HCT116 (cell line): ENCODE data around the gene TCP10L. TPM values are rescaled to one million over a fixed set of nuclear protein-coding genes. Genes with fewer than 3 reads are reported as not detected.

Experiments used
- ATAC-seq: fragments of 200-7000 bp; cut with Tn5 transposase; 2 replicates; pipeline ENCODE4 v1.9.1; 2020; ENCODE audit warnings: mild to moderate bottlenecking, moderate library complexity
- BruUV-seq: library from RNA; stranded (reverse); fragments of 400-500 nt; replicated peaks from 2 replicates; lab custom pipeline; 2021; lab: Mats Ljungman, UMichigan
- CTCF ChIA-PET: fragments of 300-600 bp; sonication (Branson Sonifier 250); formaldehyde crosslinking; loops from one replicate; lab custom pipeline; 2021; ENCODE audit warnings: antibody characterized with exemption; lab: Charles Lee
- POLR2A ChIA-PET: fragments of 300-600, 350-600 bp; sonication (Branson Sonifier 250); formaldehyde crosslinking; loops from one replicate; lab custom pipeline; 2021; ENCODE audit warnings: antibody characterized with exemption; lab: Charles Lee
- RAD21 ChIA-PET, 2 experiments: fragments of 300-600 bp; sonication (Branson Sonifier 250); formaldehyde crosslinking; loops; one replicate each; lab custom pipeline; 2023; ENCODE audit warnings: low total read pairs in 2 of 2; ENCODE audit not compliant: uncharacterized antibody in 2 of 2, unreplicated experiment in 2 of 2, low non-redundant PET in 1 of 2; lab: Charles Lee
- DNase-seq: peaks from one replicate; pipeline ENCODE4 v3.0.0-alpha.2; 2010; ENCODE audit warnings: low read depth, low spot score
- H2AFZ ChIP-seq: fragments of 200-600 bp; shearing (Covaris generic), sonication (generic); 2 replicates; pipeline ENCODE4 v1.6.1; 2017; ENCODE audit warnings: low read depth, mixed run types, mixed read lengths, antibody characterized with exemption, low read length; ENCODE audit not compliant: poor library complexity, severe bottlenecking
- H3K27ac ChIP-seq: 2 replicates; pipeline ENCODE4 v1.5.1; 2012; ENCODE audit warnings: low read depth, low read length
- H3K27me3 ChIP-seq: fragments of 200-600 bp; sonication (generic); 2 replicates; pipeline ENCODE4 v1.6.1; 2016; ENCODE audit warnings: mixed run types, low read length, mixed read lengths; ENCODE audit not compliant: insufficient read depth
- H3K36me3 ChIP-seq, 2 experiments: fragments of 200-500 bp in 1 of 2; fragments of 200-600 bp in 1 of 2; sonication (Bioruptor generic) in 1 of 2; sonication (generic) in 1 of 2; 2 replicates each; pipeline versions ENCODE4 v1.5.1 to v1.6.1; 2014 to 2016; ENCODE audit warnings: low read length in 2 of 2, inconsistent platforms in 1 of 2, mixed read lengths in 1 of 2, mixed run types in 1 of 2; ENCODE audit not compliant: insufficient read depth in 2 of 2, control insufficient read depth in 1 of 2
- H3K4me1 ChIP-seq, 2 experiments: fragments of 200-600 bp in 1 of 2; sonication (generic) in 1 of 2; 2 replicates each; pipeline versions ENCODE4 v1.5.1 to v1.6.1; 2012 to 2017; ENCODE audit warnings: low read length in 2 of 2, inconsistent platforms in 1 of 2, mild to moderate bottlenecking in 1 of 2, mixed read lengths in 1 of 2, mixed run types in 1 of 2, moderate library complexity in 1 of 2; ENCODE audit not compliant: insufficient read depth in 2 of 2, control insufficient read depth in 1 of 2
- H3K4me2 ChIP-seq: fragments of 200-600 bp; sonication (generic); 2 replicates; pipeline ENCODE4 v1.6.1; 2017; ENCODE audit warnings: mixed run types, low read length, mixed read lengths
- H3K4me3 ChIP-seq, 2 experiments: fragments of 200-600 bp in 1 of 2; sonication (generic) in 1 of 2; replicated peaks in 1 of 2; 2 replicates each; pipeline ENCODE4 v1.5.1; 2011 to 2016; ENCODE audit warnings: low read length in 2 of 2, control low read depth in 1 of 2, low read depth in 1 of 2, mild to moderate bottlenecking in 1 of 2, mixed read lengths in 1 of 2, mixed run types in 1 of 2
- H3K79me2 ChIP-seq: fragments of 200-600 bp; sonication (generic); 2 replicates; pipeline ENCODE4 v1.6.1; 2017; ENCODE audit warnings: mild to moderate bottlenecking, mixed run types, low read length, moderate library complexity, mixed read lengths; ENCODE audit not compliant: insufficient read depth
- H3K9ac ChIP-seq: fragments of 200-600 bp; sonication (generic); 2 replicates; pipeline ENCODE4 v1.6.1; 2016; ENCODE audit warnings: low read length, mixed read lengths
- H3K9me2 ChIP-seq: fragments of 200-600 bp; sonication (generic), shearing (Covaris generic); 2 replicates; pipeline ENCODE4 v1.6.1; 2017; ENCODE audit warnings: mixed run types, mild to moderate bottlenecking, moderate library complexity; ENCODE audit not compliant: insufficient read depth
- H3K9me3 ChIP-seq, 2 experiments: fragments of 200-500 bp in 1 of 2; fragments of 200-600 bp in 1 of 2; sonication (Bioruptor generic) in 1 of 2; sonication (generic) in 1 of 2; 2 replicates each; pipeline ENCODE4 v1.6.1; 2014 to 2017; ENCODE audit warnings: low read length in 2 of 2, mixed read lengths in 2 of 2, inconsistent platforms in 1 of 2, low read depth in 1 of 2, mild to moderate bottlenecking in 1 of 2, mixed run types in 1 of 2, moderate library complexity in 1 of 2; ENCODE audit not compliant: control insufficient read depth in 1 of 2, insufficient read depth in 1 of 2
- H4K20me1 ChIP-seq: fragments of 200-600 bp; sonication (generic), shearing (Covaris generic); 2 replicates; pipeline ENCODE4 v1.6.1; 2017; ENCODE audit warnings: mixed run types, mild to moderate bottlenecking, moderate library complexity; ENCODE audit not compliant: insufficient read depth
- CEBPB ChIP-seq: IDR thresholded peaks from 2 replicates; pipeline ENCODE4 v1.6.1; 2012; ENCODE audit warnings: low read depth
- CTCF ChIP-seq, 3 experiments: fragments of 200-600 bp in 1 of 3; sonication (generic) in 1 of 3; IDR thresholded peaks in 2 of 3; conservative IDR thresholded peaks in 1 of 3; 2 replicates each; pipeline ENCODE4 v1.5.1; 2012 to 2017; ENCODE audit warnings: low read depth in 2 of 3, low read length in 2 of 3, antibody characterized with exemption in 1 of 3, borderline replicate concordance in 1 of 3, control low read depth in 1 of 3, mild to moderate bottlenecking in 1 of 3, mixed read lengths in 1 of 3, mixed run types in 1 of 3, moderate library complexity in 1 of 3; ENCODE audit not compliant: insufficient read depth in 1 of 3
- EGR1 ChIP-seq: IDR thresholded peaks from 2 replicates; pipeline ENCODE4 v1.6.1; 2012; ENCODE audit warnings: low read depth
- ELF1 ChIP-seq: IDR thresholded peaks from 2 replicates; pipeline ENCODE4 v1.6.1; 2012; ENCODE audit warnings: low read depth, borderline replicate concordance
- EZH2 ChIP-seq: fragments of 200-600 bp; sonication (generic); IDR thresholded peaks from 2 replicates; pipeline ENCODE4 v1.6.1; 2017; ENCODE audit warnings: antibody characterized with exemption, mixed run types
- EZH2phosphoT487 ChIP-seq: fragments of 200-600 bp; IDR thresholded peaks from 2 replicates; pipeline ENCODE4 v1.6.1; 2018; ENCODE audit warnings: antibody characterized with exemption, borderline replicate concordance
- FOSL1 ChIP-seq: IDR thresholded peaks from 2 replicates; pipeline ENCODE4 v1.6.1; 2012; ENCODE audit warnings: low read depth
- MAX ChIP-seq: IDR thresholded peaks from 2 replicates; pipeline ENCODE4 v1.6.1; 2012
- POLR2A ChIP-seq: IDR thresholded peaks from 2 replicates; pipeline ENCODE4 v1.7.0; 2011; ENCODE audit warnings: borderline replicate concordance; ENCODE audit not compliant: insufficient read depth, insufficient read length; ENCODE audit errors: extremely low read depth
- RAD21 ChIP-seq: IDR thresholded peaks from 2 replicates; pipeline ENCODE4 v1.6.1; 2012; ENCODE audit warnings: low read depth, mild to moderate bottlenecking
- REST ChIP-seq: IDR thresholded peaks from 2 replicates; pipeline ENCODE4 v1.6.1; 2012; ENCODE audit warnings: low read depth
- SIN3A ChIP-seq: IDR thresholded peaks from 2 replicates; pipeline ENCODE4 v1.6.1; 2012; ENCODE audit warnings: low read depth
- SRF ChIP-seq: IDR thresholded peaks from 2 replicates; pipeline ENCODE4 v1.6.1; 2012; ENCODE audit warnings: low read depth
- ZNF274 ChIP-seq: fragments of 200-500 bp; sonication (Bioruptor generic); IDR thresholded peaks from 2 replicates; pipeline ENCODE4 v1.6.1; 2014; ENCODE audit warnings: mild to moderate bottlenecking, low read depth, low read length, inconsistent platforms
- intact Hi-C: fragments of 100-400 bp; cut with micrococcal nuclease; formaldehyde crosslinking; loops from 2 replicates; pipeline ENCODE4 v1.10.0; 2022
- total RNA-seq: library from RNA; stranded (reverse); gene quantifications from one replicate; pipeline ENCODE4 v1.2.1, GENCODE V29; 2021; ENCODE audit not compliant: unreplicated experiment

TCP10L gene
- total RNA-seq, 1 experiment from 2014 or later, result 0.07 TPM

- POLR2A ChIA-PET, result no interaction called here
Observed at GRCh38 chr21:32580949-32581348, 4.4 kb downstream of the TCP10L start.

GRCh38 chr21:32578107-32578691, 7.1 kb downstream of the TCP10L start:
- ChIA-PET CTCF (interaction anchor here (0.5 to 2.1 kb wide), 9 partner anchors 9 to 712 kb away, joined by 3 to 15 read pairs (median 3); no protein-coding TSS in a partner anchor), RAD21 (interaction anchor here (0.8 to 1.5 kb wide), 2 partner anchors 22 to 175 kb away, joined by 3 read pairs; no protein-coding TSS in a partner anchor)
- BruUV-seq, result no TSS peak
- H3K9me2 ChIP-seq, result no peaks in the 10 kb centered on the region
- no peak overlapping the region for H3K27ac ChIP-seq
- H4K20me1 ChIP-seq, result no peaks in the 10 kb centered on the region
- no peaks in the 10 kb centered on the region for H3K9me3 ChIP-seq
- peak; percentile 99 for ATAC-seq
- peaks cover 0 to 4% of the 10 kb centered on the region in 2 experiments; a peak in 1 of 4 replicates for H3K4me1 ChIP-seq
- peak; percentile 18 for DNase-seq
- H3K9ac ChIP-seq, result no peak overlapping the region
- peaks cover 11% of the 10 kb centered on the region; the same call in 1 of the 2 replicates for H3K27me3 ChIP-seq
- TF ChIP-seq CTCF (IDR thresholded peaks at IDR 0.05 in 2 of 3, conservative IDR thresholded peaks at IDR 0.05 in 1 of 3; ENCODE audit: borderline replicate concordance in 1 of 3, insufficient read depth in 1 of 3, low read depth in 2 of 3, low read length in 2 of 3) (peak; percentile 50 to 78 (median 69); a peak in 5 of 6 replicates), EZH2 (no peak), EZH2phosphoT487 (no peak), RAD21 (peak; percentile 76), REST (no peak), ELF1 (no peak), FOSL1 (no peak), SIN3A (no peak), MAX (no peak)
- TF ChIP-seq, all 23 proteins: peak for 2
- POLR2A ChIA-PET, result no interaction called here
- no peak overlapping the region for H2AFZ ChIP-seq
- H3K79me2 ChIP-seq, result no peaks in the 10 kb centered on the region
- H3K36me3 ChIP-seq, result no peaks in the 10 kb centered on the region
- intact Hi-C loops, result loop anchor here (1.0 kb wide), 2 partner anchors 164 to 175 kb away; no protein-coding TSS in a partner anchor
- peak overlapping the region in 1 of 2 experiments; percentile 28; a peak in 2 of 4 replicates for H3K4me3 ChIP-seq
- peak overlapping the region; percentile 67 for H3K4me2 ChIP-seq

More at GRCh38 chr21:32580949-32581348, 4.4 kb downstream of the TCP10L start:
- ChIA-PET CTCF (interaction anchor here (0.8 to 1.6 kb wide), 2 partner anchors 20 to 177 kb away, joined by 4 read pairs; no protein-coding TSS in a partner anchor), RAD21 (no interaction called here)
- DNase-seq (no peak), ATAC-seq (no peak)
- peaks cover 0 to 4% of the 10 kb centered on the region in 2 experiments; a peak in 1 of 4 replicates for H3K4me1 ChIP-seq
- no peak overlapping the region for H3K4me2 ChIP-seq
- no peak overlapping the region for H3K9ac ChIP-seq
- H2AFZ ChIP-seq, result no peak overlapping the region
- no peak for TF ChIP-seq EGR1
- no peak for TF ChIP-seq RAD21
- no peak for TF ChIP-seq POLR2A
- TF ChIP-seq FOSL1, result no peak
- no peak for TF ChIP-seq SRF
- no peak for TF ChIP-seq CEBPB
- TF ChIP-seq ZNF274, result no peak
- TF ChIP-seq SIN3A, result no peak
- TF ChIP-seq ELF1, result no peak
- H3K27ac ChIP-seq, result no peak overlapping the region
- no TSS peak for BruUV-seq
- intact Hi-C loops, result no loop called here
- peaks cover 11% of the 10 kb centered on the region; the same call in 1 of the 2 replicates for H3K27me3 ChIP-seq
- no peaks in the 10 kb centered on the region for H3K9me3 ChIP-seq
- H3K79me2 ChIP-seq, result no peaks in the 10 kb centered on the region
- no peaks in the 10 kb centered on the region for H4K20me1 ChIP-seq
- H3K9me2 ChIP-seq, result no peaks in the 10 kb centered on the region
- no peak overlapping the region for H3K4me3 ChIP-seq
- no peaks in the 10 kb centered on the region for H3K36me3 ChIP-seq
